SK-N-DZ (cell line): ENCODE data around the gene KRT34. TPM values are rescaled to one million over a fixed set of nuclear protein-coding genes. Genes with fewer than 3 reads are reported as not detected.
"Not testable (repeated sequence)": the region's sequence is repeated elsewhere in the genome, so short reads cannot be mapped to it uniquely, and the experiment has no call there.

Experiments
- DNase-seq: peaks from one replicate; pipeline ENCODE4 v3.0.0-alpha.2; 2015; ENCODE audit warnings: low spot score
- polyA plus RNA-seq, 2 experiments: library from polyadenylated mRNA; depleted of rRNA; stranded (reverse); fragments of >200 nt; gene quantifications; 2 replicates each; pipeline ENCODE4 v1.2.3, GENCODE V29; 2014

The KRT34 gene
- not detected in 2 replicates for polyA plus RNA-seq (2014; cell fraction: cytosol; rRNA removed)
- polyA plus RNA-seq (2014; cell fraction: nucleus; rRNA removed) = not detected in 2 replicates

DNA sequence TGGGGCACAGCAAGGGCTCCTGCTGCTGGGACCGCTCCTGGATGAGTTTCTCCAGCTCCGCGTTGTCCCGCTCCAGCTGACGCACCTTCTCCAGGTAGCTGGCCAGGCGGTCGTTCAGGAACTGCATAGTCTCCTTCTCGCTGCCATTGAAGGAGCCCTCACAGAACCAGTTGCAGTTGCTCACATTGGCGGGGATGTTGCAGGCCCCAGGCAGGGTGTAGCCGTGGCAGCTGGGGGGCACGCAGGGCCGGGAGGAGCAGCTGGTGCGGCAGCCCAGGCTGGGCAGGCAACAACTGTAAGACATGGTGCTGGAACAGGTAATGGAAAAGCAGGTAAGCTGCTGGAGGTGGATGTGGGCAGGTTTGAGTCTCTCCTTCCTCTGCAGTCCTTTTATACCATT lies at the start of gene KRT34:
Gene KRT34 (minus strand): TSS at position 364 of the 400 bp plus-strand sequence. CDS start 60 bp downstream, at position 304.
- not testable (repeated sequence) for DNase-seq

DNA sequence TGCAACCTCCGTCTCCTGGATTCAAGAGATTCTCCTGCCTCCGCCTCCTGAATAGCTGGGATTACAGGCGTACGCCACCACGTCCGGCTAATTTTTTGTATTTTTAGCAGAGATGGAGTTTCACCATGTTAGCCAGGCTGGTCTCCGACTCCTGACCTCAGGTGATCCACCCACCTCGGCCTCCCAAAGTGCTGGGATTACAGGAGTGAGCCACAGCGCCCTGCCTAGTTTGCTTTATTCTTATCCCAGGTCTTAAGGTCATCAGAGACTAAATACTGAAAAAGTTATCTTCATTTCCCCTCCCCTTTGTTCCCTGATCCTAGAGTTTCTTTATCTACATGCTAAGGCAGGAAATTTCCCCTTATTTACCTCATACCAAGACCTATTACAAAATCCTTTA lies 48.3 kb upstream of the KRT34 start:
- not testable (repeated sequence) for DNase-seq

DNA sequence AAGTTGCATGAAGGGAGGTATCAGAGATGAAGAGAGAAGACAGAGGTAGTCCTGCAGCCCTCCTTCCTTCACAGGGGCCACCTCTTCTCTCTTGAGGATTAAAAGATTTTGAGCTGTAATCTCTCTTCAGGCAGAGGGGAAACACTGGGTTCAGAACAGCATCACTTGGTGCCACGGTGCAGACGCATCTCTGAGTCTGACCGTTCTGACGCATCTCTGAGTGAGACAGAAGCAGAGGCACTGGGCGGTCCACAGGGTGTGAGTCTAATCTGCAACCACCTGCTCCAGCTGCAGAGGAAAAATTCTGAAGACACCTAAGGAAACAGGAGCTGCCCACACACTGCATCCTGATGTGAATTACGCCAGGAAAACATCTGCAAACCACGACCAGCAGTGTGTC lies 47.6 kb upstream of the KRT34 start:
- DNase-seq = no peak

DNA sequence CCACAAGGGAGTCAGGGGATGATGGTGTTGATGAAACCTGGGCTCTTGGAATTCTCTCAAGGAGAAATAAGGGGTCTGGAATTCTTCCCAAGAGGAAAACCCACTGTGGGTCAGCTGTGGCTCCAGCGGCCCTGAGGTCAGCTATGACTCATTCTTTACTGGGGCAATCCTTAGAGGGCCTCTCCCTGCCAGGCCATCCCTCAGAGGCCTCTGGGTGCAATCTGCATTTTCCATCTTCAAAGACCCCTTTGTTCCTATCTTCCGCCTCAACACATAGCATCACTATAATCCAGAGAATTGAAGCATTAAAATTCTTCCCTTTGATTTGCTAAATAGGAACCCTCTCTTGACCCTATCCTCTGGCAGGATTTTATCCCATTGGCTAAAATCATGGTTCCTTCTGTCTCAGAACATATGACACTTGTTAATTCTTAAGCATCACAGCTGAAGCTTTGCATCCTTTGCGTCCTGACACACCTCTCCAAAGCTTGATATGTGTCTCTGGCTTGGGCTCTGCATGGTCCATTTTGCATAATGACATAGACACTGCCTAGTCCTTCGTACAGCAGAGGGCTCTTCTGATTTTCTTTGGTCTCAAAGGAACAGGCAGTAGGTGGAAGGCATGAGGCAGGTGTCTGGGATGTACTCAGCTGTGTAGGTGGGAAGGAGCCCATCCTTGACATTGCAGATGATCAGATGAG lies 46.6 kb upstream of the KRT34 start:
- no peak for DNase-seq

DNA sequence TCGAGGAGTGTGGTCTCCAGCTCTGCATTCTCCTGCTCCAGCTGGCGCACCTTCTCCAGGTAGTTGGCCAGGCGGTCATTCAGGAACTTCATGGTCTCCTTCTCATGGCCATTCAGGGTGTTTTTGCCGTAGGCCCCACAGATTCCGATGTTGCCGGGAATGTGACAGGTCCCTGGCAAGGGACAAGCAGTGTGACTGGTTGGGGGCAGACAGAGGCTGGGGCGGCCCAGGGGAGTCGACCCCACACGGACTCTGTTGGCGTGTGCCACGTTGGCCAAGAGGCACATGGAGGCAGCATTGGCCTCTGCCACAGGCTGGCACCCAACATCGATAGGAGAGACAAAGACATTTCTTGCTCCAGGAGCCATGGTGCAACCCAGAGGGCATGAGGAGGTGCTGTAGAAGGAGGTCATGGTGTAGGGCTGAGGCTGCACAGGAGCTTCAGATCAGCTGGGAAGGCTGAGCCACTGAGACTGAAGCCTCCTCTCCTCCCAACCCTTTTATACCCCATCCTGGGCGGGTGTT lies 42.1 kb upstream of the KRT34 start, which contains the start of gene KRT37:
Gene KRT37 (minus strand): TSS at position 475 of the 525 bp plus-strand sequence. CDS start 62 bp downstream, at position 413.
- no peak for DNase-seq

DNA sequence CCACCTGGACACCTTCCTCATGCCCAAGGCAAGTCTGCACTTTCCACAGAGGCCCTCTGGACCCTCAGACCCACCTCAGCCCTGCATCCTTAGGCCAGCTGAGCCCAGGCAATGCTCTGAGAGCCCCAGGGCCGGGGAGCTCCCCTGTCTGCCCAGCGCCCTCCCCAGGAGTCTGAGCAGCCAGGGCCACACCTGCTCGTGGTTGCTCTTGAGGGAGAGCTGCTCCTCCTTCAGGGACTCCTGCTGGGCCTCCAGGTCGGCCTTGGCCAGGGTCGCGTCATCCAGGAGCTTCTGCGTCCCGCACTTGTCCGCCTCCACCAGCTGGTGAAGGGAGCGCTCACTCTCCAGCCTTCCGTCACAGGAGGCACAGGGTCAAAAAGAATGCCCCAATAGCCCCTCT lies 40.5 kb upstream of the KRT34 start:
- DNase-seq = not testable (repeated sequence)

DNA sequence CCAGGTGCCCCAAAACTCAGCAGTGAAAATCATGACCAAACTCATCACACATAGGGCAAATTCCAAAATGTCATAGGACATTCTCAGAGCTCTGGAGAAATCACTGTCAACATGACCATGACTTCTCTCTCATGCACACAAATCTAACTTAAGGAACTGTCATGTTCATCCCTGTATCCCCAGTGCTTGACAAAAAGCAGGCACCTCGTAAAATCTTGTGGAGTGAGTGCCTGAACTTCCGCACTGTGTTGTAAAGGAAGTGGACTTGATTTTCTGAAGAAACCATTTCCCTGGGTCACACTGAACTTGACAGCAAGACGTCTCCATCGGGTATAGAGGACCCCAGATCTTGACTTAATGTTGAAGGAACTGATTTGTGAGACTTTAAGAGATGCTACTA lies 39.5 kb upstream of the KRT34 start:
- no peak for DNase-seq

DNA sequence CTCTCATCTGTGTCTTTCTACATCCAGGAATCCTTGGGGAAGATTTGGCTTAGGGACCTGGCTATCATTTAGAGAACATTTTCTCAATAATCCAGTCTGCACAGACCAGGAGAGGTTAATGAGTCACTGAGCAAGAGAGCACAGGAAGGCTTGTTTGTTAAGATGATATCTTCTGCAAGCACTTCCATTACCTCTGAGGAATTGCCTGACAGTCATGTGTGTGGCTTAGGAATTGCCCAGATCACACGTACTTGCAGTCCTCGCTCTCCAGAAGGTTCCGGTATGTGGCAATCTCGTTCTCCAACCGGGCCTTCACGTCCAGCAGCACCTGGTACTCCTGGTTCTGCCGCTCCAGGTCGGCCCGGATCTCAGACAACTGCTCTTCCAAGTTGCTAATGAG lies 39.0 kb upstream of the KRT34 start:
- DNase-seq = no peak

DNA sequence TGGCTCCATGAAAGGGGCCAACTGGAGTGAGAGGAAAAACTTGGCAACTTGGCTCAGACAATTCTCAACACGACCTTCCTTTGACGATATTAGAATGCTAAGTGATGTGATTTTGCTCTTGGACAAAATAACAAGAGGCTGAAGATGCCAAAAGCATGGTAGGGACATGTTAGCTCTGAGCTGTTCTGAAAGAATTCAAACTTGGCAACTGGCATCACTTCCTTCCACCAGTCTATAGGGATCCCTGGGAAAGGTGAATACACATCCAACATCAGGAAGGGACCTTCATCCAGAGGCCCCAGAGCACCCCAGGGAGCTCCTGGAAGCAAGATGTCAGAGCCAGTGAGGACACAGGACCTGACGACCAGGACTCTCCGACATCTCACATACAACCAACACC lies 38.0 kb upstream of the KRT34 start:
- DNase-seq = no peak

DNA sequence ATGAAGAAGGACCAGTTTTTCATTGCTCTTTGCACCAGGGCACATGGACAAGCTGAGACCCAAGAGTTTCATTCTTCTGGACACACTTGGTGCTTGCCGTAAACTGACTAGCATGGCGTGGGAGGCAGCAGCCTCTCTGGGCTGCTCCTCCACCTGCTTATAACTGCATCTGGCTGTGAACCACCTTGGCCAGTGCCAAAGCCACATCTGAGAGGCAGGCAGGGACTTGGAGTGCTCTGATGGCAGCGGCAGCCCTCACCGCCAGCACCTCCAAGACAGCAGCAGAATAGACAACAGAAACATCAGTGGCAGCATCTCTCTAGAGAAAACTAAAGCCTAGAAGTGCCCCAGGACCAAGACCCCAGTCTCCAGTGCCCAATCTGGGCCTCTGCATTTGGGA lies 37.6 kb upstream of the KRT34 start:
- no peak for DNase-seq

DNA sequence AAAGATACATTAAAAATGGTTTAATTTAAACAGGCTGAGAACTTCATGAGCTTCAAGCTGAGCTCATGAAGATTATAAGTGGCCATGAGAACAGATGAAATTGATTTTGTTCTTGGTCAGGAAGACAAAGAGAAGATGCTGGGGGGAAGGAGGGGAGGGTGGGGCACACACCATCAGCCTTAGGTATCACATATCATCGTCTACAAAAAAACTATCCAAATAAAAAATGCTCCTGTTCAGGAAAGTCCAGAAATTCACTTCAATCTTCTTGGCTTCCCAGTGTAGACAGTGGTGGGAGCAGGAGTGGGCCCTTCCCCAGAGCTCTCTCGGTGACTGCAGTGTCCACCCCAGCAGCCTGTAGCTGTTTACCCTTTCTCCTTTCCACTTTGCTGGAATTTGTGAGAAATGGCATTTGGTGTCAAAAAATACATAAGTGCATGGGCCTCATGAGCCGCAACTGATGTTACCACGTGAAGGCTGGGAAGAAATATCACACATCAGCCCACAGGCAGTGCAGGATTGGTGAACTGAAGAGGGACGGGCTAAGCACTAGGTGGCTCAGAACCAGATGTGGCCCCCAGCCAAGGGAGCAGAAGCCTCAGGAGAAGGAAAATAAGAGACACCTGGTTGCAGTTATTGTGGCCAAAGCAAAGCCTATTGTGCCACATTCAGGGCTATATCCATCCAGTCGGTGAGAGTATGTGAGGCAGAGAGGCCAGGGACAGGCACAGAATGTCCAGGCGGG lies 36.2 kb upstream of the KRT34 start:
- DNase-seq = no peak

DNA sequence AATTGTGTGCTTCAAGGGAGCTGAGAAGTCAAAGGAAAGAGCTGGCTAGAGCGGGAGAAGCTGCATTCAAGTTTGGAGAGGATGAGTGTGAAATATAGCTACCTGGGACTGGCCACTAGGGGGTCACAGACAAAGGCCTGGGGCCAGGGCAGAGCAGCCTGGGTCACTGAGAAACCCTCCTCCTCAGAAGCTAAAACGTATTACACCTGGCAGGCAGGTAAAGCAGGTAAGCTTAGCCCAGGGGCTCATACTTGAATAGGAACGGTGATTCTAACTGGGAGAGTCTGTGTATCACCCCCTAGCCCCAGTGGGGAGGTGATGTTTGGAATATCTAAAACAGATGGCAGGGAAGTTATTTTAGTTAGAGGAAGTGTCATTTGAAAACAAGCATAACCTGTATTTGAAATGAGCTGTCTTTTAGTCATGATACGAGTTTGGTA lies 35.5 kb upstream of the KRT34 start:
- DNase-seq = no peak

DNA sequence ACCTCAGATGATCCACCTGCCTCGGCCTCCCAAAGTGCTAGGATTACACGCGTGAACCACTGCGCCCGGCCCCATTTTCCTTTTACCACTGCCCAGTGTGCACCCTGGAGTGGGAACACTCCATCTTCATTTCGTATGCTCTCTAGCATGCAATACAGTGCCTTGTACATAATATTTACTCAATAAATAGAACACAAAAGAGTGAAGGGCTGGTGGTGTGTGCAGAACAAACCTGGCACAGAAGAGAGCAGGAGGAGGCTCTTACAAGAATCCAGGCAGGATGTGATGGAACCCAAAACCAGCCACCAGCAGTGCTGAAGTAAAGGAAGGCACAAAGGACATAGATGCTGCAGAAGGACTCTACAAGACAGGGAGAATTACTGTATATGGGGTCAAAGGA lies 35.0 kb upstream of the KRT34 start:
- DNase-seq = no peak

DNA sequence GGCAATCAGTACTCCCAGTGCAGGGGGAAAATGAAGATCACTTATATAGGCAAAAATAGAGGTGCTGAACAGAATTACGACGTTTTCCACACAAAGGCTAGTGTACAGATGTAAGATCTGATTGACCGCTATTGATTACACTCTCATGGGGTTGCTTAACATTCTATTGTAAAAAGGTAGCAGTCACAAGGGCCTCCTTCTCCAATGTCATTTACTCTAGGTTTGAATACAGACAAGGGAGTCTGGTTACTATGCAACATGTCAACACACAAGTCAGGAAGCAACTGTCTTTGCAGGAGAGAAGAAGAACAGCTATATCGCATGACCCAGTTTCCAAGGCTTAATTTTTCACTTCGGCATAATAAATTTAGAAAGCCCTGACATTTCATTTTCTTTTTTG lies 34.4 kb upstream of the KRT34 start:
- DNase-seq = no peak

DNA sequence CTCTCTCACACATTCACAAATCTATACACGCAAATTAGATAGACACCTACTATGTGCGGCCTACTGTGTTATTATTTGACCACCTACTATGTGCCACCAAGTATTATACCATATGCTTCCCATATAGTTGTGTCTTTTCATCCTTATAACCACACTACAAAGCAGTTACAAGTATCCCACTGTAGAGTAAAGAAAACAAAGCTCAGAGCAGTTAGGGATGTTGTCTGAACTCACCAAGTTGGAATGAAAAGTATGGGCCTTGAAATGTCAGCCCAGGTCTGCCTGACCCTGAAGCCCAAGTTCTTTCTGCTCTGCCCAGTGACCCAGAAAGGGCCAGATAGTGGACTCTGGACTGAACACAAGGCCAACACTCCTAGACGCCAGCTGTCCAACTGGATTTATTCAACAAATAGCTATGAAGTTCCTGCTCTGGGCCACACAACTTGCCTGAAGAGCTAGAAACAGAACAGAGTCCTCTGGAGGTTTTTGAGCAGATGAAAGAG lies 33.8 kb upstream of the KRT34 start:
- no peak for DNase-seq

DNA sequence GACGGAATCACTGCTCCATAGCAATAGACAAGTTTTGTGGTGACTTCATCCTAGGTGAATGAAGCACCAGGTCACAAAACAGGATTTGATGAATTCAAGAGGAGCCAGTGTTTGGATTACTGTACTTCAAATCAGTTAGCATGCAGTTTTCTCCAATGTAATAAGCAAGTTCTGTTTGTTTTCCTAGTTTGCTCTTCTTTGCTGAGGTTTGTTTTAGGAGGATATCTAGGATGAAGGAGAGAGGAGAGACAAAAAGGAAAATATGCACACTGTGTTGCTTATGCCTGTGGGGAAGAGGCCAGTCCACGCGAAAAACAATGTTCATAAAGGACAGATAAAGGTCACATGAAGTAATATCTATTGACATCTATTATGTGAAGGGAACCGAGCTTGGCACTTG lies 33.3 kb upstream of the KRT34 start:
- no peak for DNase-seq

DNA sequence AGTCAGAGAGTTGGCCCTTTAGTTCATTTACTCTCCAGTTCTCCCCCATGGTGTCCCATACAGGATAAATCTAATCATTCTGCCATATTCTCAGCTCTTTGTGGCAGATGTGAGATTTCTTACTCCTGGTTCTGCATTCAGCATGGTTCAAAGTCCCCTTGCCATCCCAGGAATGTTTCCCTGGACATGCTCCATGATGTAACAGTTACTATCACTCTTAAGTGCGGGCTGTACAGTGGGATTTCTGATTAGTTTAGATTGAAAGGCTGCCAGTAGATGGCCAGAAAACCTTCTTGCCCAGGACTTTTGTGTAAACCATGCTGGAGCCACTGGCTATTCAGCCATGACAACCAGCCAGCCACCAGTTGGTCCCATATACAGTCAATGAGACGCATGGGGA lies 31.9 kb upstream of the KRT34 start:
- no peak for DNase-seq

DNA sequence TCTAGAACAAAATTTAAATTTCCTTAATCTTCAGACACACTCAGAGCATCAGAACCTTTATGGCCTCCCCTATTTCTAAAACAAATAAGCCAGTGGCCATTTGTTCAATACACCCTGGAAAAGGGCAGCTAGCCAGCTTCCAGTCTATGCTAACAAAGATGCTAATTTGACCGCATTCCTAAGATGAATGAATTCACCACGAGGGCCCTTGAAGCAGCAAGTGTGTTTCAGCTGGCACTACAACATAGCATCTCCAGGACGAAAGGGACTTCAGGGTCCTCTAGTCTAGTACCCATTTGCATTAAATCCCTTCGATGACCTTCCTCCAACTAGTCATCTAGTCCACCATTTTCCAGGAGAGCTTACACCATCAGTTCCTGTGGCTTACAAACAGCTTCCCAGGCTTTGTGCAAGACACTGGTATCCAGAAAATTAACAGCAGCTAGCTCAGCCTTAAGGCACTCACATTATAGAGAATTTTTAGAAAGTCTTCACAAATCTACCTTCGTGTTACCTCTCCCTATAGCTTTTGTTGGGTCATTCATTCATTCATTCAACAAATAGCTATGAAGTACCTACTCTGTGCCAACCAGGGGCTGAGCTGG lies 31.3 kb upstream of the KRT34 start:
- no peak for DNase-seq

DNA sequence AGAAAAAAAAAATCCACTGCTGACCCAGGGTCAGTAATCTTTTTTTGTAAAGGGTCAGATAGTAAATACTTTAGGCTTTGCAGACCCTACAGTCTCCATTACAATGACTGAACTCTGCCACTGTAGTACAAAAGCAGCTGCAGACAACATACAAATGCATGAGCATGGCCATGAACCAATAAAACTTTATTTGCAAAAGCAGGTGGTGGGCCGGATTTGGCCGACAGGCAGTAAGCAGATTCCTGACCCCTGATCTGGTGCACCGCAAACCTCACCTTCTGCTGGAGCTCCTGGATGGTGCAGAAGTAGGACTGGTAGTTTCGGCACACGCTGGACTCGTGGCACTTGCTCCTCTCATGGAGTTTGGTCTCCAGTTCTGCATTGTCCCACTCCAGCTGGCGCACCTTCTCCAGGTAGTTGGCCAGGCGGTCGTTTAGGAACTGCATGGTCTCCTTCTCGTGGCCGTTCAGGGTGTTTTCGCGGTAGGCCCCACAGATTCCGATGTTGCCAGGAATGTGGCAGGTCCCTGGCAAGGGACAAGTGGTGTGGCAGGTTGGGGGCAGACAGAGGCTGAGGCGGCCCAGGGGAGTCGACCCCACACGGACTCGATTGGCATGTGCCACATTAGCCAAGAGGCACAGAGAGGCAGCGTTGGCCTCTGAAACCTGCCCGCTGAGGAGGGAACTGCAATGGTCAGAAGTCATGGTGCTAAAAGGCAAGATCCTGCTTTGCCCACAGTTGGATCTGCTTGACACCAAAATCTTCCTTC lies 29.1 kb upstream of the KRT34 start:
- DNase-seq = no peak

DNA sequence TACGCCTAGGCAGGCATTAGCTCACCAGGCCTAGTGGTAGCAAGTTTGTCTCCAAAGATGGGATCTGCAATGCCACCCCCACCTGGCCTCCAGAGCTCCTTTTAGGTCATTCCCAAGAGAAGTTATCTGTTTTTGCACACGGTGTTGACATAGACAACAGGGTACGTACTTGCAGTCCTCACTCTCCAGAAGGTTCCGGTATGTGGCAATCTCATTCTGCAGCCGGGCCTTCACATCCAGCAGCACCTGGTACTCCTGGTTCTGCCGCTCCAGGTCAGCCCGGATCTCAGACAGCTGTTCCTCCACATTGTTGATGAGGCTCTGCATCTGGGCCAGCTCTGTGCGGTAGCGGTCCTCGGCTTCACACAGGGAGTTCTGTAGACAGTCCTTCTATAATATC lies 25.1 kb upstream of the KRT34 start:
- no peak for DNase-seq

DNA sequence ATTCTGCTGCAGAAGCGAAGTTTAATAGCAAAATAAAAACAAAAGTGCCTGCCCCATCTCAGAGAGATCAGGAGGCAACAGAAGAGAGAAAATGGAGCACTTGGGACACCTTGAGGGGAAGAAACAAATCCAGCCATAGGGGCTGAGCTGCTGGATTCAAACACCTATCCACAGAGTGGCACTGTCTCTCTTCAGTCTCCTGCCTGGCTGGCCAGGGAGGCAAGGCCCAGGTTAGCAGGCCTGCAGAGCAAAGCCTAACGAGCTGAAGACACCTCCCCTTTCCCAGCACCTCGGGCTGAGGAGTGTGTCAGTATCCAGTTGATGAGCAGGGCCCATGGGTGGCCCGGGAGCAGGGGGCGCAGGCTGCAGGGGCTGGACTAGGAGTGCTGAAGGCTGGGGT lies 24.1 kb upstream of the KRT34 start:
- no peak for DNase-seq
